ENCODE data around the gene ALG8. TPM values are rescaled to one million over a fixed set of nuclear protein-coding genes. Genes with fewer than 3 reads are reported as not detected.

Gene ALG8
- total RNA-seq, 1 experiment from 2014 or later = 97.0 TPM

GRCh38 chr11:78067704-78068103, 71.7 kb downstream of the ALG8 start:
- ChIA-PET CTCF (interaction anchor here (0.7 kb wide), 1 partner anchor 68 kb away, joined by 3 read pairs; no protein-coding TSS in a partner anchor), POLR2A (no interaction called here)
- no peaks in the 10 kb centered on the region for H3K27me3 ChIP-seq (ENCODE audit: control insufficient read depth, insufficient read depth, low read length)
- intact Hi-C loops (cut with micrococcal nuclease; ENCODE audit: unreplicated experiment) = no loop called here
- ATAC-seq (no peak), DNase-seq (ENCODE audit: low read depth, low spot score) (no peak)
- no peak overlapping the region for H3K27ac ChIP-seq (ENCODE audit: low read length)
- no TSS peak for BruUV-seq (replicated peaks)
- in situ Hi-C loops (cut with HindIII; ENCODE audit: low pct_unique_long_range_greater_than_20kb, low sequenced_read_pairs) = no loop called here
- H3K4me1 ChIP-seq (ENCODE audit: control insufficient read depth, insufficient read depth, low read length) = peaks cover 14% of the 10 kb centered on the region
- H3K36me3 ChIP-seq (ENCODE audit: control insufficient read depth, insufficient read depth, low read length) = peaks cover 5% of the 10 kb centered on the region
- no peak overlapping the region for H3K4me3 ChIP-seq (ENCODE audit: low read depth in 2 of 2, low read length in 2 of 2)
- no peaks in the 10 kb centered on the region for H3K9me3 ChIP-seq (ENCODE audit: control insufficient read depth, insufficient read depth, low read depth, low read length)
- TF ChIP-seq CTCF (IDR thresholded peaks at IDR 0.05) (no peak), POLR2AphosphoS5 (IDR thresholded peaks at IDR 0.05; ENCODE audit: low read depth, low read length) (no peak)

GRCh38 chr11:78066471-78066870, 73.0 kb downstream of the ALG8 start:
- CTCF ChIA-PET = no interaction called here
- H3K9me3 ChIP-seq (ENCODE audit: control insufficient read depth, insufficient read depth, low read depth, low read length) = no peaks in the 10 kb centered on the region
- POLR2A ChIA-PET = interaction anchor here (0.7 kb wide), 1 partner anchor 238 kb away, joined by 3 read pairs; no protein-coding TSS in a partner anchor
- BruUV-seq (replicated peaks) = no TSS peak
- no peak for DNase-seq (ENCODE audit: low read depth, low spot score)
- intact Hi-C loops (cut with micrococcal nuclease; ENCODE audit: unreplicated experiment) (no loop called here), in situ Hi-C loops (cut with HindIII; ENCODE audit: low pct_unique_long_range_greater_than_20kb, low sequenced_read_pairs) (no loop called here)
- no peak for ATAC-seq
- H3K27ac ChIP-seq (ENCODE audit: low read length) = no peak overlapping the region
- H3K4me3 ChIP-seq (ENCODE audit: low read depth in 2 of 2, low read length in 2 of 2) = no peak overlapping the region
- peaks cover 5% of the 10 kb centered on the region for H3K36me3 ChIP-seq (ENCODE audit: control insufficient read depth, insufficient read depth, low read length)
- H3K27me3 ChIP-seq (ENCODE audit: control insufficient read depth, insufficient read depth, low read length) = no peaks in the 10 kb centered on the region
- TF ChIP-seq SIN3A (IDR thresholded peaks at IDR 0.05; ENCODE audit: borderline replicate concordance, insufficient read depth, low read depth, low read length) (no peak), REST (IDR thresholded peaks at IDR 0.05; ENCODE audit: insufficient read depth in 1 of 2, low read depth in 2 of 2, low read length in 1 of 2) (no peak), TCF7L2 (IDR thresholded peaks at IDR 0.05; ENCODE audit: low read depth, low read length) (no peak), CTCF (IDR thresholded peaks at IDR 0.05) (no peak), POLR2AphosphoS5 (IDR thresholded peaks at IDR 0.05; ENCODE audit: low read depth, low read length) (no peak)
- peaks cover 21% of the 10 kb centered on the region for H3K4me1 ChIP-seq (ENCODE audit: control insufficient read depth, insufficient read depth, low read length)

Data from Panc1 (cell line).